HG02943 (cell line): ENCODE measurements around the gene ARHGEF11.

Experiments used
- ATAC-seq: cut with Tn5 transposase; IDR thresholded peaks from one replicate; pipeline ENCODE4 v1.9.1; 2021; ENCODE audit warnings: mild to moderate bottlenecking, low read depth, moderate library complexity; ENCODE audit not compliant: unreplicated experiment

The ARHGEF11 gene

DNA sequence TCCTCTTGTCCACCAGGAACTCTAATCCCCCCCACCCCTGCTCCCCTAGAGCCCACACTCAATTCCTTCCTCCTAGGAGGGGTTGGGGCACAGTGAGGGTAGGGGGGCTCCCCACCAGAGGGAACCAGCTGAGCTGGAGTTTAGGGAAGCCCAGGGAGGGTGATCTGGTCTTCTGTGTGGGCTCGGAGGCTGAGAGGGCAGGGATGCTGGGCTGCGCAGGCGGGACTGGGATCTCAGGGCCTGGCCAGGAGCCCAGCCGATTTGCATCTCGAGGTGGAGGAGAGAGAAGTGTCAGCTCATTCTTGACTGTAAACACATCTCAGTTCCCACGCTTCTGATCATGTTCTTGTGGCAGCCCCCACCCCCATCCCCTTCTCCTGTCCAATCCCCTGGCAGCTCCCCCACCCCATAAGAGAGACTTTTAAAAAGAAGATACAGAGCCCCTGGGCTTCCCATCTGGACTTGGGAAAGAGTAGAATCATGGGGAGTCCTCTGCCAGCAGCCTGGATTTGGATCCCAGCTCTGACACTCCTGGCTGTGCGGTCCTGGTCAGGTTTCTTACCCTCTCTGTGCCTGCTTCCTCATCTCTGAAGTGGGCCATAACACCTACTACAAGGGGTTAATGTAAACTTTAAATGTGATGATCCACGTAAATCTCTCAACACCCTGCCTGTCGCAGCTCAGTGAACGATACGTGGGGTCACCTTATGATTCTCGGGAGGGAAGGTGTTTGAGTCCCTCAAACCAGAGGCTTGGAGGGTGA, 145.4 kb downstream of the ARHGEF11 start:
- ATAC-seq = no peak

DNA sequence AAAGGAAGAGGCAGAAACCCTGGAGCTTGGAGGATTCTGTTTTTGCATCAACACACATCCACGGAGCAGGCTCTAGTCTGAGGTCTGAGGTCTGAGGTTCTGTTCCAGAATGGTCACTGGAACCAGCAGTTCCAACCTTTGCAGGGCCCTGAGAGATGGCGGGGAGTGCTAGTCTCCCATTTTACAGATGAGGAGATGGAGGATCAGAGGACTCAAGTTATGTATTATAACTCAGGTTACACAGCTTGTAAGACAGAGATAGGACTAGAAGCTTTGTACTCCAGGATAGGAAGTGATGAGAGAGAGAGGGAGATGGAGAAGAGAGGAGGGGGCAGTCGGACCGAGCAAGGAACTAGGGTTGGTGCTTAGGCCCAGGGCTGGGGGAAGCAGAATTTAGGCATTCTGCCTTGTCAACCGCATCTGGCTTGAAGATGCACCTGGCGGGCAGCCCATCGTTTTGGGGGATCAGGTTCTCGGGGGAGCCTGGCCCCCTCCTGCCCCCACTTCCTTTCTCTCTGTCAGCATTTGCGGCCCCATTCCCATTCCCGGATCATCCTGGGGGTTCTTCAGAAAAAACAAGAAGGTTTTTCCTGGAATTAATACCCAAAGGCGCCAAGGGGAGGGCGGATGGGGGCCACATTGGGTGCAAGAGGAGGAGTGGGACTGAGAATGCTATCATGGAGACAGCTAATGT, 146.4 kb downstream of the ARHGEF11 start:
- no peak for ATAC-seq

DNA sequence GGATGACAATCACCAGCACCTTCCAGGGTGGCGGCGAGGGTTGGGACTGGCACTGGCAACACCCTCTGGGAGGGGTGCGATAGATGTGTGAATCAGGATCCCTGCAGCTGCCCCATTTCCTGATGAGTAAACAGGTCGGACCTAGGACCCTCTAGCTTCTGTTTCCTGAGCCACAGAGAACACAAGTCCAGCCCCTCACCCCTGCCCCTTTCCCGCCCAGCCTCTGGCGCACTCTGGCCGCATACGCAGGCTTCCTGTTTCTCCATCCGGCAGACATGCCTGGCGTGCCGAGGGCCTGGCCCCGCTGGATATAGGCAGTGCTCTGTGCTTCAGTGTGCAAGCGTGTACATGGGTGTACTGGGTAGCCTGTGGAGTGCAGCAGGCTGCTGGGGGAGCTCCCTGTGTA, 147.4 kb downstream of the ARHGEF11 start:
- ATAC-seq = no peak

DNA sequence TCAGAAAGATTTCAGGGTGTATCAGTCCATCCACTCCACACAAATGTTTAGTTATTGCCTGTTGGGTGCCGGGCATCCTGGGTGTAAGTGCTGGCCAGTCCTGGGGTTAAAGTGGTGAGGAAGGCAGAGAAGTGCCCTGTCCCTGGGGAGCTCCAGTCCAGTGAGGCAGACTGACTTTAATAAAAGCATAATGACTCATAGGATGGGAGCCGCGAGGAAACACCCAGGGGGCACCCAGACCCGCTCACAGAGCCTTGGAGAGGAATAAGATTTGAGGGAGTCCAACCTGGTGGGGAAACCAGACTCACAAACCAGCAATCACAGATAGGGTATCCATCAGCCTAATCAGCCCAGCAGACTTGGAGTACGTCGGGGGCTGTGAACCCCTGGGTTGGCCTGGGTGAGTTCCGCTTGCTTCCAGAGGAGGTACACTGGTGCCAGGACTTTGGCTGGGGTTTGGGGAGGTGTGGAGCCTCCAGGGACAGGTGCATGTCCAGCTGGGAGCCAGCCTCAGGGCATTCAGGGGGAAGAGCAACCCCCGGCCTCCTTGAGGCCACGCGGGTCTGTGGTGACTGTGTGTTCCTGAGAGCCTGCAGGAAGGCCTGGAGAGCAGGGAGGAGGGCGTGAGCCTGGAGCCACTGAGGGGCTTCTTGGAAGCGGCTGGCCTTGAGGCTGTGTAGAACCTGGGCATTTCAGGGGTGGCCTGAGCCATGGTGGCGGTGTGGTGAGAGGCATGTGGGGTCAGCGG, 148.3 kb downstream of the ARHGEF11 start:
- ATAC-seq = no peak

DNA sequence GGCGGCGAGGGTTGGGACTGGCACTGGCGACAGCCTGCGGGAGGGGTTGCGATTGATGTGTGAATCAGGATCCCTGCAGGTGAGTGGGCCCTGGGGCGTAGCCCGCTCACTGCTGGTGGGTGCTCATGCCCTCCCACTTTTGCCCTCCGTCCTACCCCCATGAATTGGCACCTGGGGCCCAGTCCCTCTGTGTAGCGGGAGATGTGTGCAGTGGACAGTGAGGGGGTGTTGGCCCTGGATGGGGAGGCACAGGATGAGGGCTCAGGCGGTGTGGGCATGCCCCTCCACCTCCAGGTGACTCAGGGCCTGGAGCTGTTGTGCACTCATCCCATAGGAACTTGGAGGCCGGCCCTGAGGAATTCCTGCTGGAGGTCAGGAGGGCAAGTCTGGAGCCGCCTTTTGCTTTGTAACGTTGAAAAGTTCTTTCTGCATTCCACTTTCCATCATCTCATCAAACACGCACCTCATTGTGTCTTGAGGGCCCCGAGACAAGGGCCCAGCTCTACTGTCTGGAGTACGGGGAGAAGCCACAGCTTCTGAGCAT, 149.0 kb downstream of the ARHGEF11 start:
- no peak for ATAC-seq

DNA sequence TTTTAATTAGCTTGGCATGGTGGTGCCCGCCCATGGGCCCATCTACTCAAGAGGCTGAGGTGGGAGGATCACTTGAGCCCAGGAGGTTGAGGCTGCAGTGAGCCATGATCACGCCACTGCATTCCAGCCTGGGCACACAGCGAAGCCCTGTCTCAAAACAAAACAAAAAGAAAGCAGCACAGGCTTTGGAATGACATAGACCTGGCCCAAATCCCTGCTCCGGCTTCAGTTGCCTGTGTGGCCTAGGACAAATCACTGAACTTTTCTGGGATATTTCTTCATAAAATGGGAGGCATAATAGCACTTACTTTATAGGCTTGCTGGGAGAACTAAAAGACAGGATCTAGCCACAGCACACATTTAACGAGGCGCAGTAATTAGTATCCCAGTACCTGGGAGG, 149.6 kb downstream of the ARHGEF11 start:
- ATAC-seq = no peak

DNA sequence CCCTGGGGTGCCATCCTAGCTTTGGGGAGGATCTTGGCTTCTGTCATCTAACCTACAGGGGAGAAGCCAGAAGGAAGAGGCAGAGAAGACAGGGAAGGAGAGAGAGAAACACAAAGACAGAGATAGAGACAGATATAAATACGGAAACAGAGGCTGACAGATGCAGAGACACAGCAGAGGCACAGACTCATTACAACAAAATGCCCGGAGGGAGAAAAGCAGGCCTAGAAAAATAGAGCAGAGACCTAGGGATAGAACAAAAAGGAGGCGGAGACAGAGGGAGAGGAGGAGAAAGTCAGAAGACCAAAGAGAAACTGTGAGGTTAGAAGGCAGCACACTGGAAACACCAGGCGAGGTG, 150.1 kb downstream of the ARHGEF11 start:
- ATAC-seq = no peak

DNA sequence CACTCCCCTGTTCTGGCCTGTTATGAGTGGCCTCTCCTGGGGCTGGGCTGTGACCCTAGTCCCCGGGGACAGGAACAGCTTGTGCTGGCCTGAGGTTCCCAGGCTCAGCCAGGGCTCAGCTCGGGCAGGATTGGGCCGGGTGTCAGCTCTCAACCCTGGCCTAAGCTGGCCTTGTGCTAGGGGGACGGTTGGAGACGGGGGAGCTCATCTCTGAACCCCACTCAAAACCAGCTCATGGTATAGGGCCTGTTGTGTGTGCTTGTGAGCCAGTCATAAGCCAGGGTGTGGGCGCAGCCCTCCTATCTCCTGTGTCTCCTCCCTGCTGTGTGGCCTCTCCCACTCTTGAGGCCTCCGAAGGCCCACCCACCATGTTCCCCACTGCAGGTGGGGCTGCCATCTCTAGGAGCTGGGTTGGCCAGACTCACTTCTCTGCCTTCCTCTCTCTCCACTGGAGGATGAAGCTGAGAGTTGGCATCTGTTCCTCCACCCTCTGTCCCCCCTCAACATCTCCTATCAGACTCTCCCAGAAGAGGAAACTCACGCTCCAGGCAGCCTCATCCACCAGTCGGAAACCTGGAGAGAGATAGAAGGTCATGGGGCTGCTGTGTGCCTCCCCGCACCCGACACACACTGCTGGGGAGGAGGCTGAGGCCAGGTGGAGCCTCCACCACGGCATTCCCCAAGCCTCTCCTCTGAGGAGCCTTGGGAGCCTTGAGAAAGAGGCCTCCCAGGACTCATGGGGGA, 150.7 kb downstream of the ARHGEF11 start:
- no peak for ATAC-seq

DNA sequence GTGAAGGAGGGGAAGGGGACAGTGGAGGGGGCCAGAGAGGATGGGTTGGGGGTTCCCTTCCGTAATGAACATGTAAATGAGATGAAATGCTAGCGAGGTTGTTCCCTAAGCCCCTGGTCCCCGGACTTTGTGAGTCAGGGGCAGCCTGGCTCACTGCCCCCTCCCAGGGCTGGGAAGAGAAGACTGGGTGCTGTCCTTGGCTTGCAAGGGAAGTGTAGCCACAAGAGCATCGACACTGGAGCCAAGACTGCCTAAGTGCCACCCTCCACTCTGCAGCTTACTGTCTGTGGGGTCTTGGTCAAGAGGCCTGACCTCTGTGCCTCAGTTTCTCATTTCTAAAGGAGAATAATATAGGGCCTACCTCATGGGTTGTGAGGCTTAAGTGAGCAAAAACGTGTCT, 151.5 kb downstream of the ARHGEF11 start:
- no peak for ATAC-seq

DNA sequence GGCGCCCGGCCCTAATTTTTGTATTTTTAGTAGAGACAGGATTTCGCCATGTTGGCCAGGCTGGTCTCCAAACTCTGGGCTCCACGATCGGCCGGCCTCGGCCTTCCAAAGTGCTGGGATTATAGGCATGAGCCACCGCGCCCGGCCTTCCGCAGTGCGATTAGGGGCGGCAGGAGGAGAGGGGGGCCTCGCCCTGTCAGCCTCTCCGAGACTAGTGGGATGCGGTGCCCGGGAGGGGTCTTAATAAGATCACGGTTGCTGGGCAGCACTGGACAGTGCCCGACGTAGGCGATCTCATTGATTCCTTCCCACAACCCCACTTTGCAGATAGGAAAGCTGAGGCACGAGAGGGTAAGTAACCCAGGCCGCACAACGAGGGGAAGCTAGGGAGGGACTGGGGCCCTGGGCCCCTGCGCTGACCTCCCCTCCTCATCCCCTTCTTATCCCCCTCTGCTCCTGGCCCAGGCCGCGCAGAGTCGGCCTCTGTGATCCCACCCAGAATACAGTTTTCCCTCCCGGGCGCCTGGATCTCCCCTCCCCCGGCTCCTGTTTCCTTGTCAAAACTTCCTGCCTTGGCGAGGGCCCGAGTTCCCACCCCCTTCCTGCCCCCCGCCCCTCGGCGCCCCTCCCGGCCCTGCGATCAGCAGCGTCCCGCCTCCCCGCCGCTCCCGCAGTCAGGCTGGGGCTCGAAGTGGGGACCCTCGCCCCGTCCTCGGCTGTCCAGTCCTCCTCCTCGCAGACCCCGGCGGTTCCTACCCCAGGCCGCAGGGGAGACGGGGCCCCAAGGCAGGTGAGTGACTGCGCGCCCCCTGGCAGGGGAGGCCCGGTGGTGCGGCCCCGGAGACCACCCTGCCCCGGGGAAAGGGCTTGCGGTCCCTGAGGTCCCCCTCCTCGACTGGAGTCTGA, 152.2 kb downstream of the ARHGEF11 start, which contains the start of gene PEAR1:
TSS of gene PEAR1 (plus strand) at position 671 of the 906 bp plus-strand sequence. CDS start 10,209 bp downstream, outside the sequence.
- ATAC-seq = no peak

DNA sequence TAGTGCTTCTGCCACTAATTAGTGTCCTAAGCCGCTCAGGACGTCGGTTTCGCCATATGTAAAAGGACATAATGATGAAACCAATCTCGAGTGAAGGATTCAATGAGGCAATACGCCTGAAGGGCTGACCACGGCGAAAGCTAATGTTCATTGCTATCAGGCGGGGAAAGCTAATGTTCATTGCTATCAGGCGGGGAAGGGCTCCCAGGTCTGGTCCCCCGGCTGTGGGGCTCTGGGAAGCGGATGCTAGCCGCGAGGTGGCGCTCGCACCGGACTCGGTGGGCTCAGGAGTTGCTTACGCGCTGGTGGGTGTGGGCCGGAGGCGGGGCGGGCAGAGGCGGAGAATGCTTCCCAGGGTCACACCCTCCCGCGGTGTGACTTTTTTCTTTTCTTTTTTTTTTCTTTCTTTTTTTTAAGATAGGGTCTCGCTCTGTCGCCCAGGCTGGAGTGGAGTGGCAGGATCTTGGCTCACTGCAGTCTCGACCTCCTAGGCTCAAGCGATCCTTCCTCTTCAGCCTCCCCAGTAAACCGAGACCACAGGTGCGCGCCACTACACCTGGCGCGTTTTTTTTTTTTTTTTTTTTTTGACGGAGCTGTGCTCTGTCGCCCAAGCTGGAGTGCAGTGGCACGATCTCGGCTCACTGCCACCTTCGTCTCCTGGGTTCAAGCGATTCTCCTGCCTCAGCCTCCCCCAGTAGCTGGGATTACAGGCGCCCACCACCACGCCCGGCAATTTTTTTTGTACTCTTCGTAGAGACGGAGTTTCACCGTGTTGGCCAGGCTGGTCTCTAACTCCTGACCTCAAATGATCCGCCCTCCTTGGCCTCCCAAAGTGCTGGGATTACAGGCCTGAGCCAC, 153.1 kb downstream of the ARHGEF11 start:
- ATAC-seq = peak; percentile 67

DNA sequence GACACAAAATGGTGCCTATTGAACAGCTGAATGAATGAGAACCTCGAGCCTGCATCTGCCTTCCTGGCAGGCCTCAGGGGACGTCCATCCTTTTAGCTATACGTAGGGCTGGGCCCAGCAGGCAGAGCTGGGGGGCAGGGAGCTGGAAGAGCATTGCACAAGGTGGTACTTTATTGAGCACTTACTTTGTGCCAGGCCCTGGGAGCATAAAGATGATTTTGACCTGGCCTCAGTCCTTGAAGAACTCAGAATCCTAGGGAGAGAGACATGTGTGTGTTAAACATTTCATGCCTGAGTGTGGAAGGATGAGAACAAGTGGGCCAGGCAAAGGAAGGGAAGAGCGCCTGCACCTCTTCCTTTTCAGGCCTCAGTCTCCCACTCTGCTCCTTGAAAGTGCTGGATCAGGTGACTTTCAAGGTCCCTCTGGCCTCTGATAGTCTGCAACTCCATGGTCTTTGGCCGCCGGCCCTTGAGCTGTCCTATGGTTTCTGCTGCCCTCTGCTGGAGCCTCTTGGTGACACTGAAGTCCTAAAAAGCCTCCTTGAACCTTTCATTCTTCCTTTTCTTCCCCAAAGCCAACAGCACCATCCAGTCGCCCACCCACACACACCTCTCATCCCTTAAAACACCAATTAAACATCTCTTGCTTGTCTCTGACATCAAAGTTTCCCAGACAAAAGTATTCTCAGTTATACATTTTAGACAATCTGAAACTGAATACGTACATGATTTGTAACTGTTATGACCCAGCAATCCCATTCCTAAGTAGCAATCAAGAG, 155.6 kb downstream of the ARHGEF11 start:
- ATAC-seq = no peak

DNA sequence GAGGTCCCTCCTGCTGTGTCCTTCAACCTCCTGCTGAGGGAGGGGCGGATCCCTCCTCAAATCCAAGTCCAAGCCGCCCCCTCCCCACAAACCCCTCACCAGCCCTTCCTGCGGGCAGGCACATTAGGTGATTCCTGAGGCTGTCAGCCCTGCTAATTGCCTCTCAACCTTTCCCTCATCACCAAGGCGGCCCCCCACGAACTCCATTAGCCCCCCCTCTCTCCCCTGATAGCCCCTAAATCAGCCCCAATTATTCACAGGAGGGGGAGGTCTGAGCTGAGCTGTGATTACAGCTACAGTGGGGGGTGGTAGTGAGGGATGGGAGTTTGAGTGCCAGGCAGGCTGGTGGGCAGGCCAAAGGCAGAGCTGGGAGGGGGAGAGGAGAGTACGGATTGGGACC, 157.8 kb downstream of the ARHGEF11 start:
- no peak for ATAC-seq

DNA sequence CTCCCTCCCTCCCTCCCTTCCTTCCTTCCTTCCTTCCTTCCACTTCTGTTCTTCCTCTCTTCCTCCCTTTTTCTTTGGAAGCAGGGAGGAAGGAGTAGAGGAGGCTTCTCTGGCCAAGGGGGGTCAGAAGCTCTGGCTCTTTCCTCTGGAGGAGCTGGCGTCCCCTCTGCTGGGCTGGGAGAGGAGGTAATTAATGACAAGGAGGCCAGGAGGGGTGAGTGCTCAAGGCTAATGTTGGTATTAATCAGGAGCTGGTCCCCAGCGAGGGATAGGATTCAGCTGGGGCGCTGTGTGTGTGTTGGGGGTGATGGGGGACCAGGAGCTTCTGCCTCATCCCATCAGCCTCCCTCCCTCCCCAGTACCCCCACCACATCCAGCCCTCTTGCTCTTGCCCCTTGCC, 158.2 kb downstream of the ARHGEF11 start:
- no peak for ATAC-seq

DNA sequence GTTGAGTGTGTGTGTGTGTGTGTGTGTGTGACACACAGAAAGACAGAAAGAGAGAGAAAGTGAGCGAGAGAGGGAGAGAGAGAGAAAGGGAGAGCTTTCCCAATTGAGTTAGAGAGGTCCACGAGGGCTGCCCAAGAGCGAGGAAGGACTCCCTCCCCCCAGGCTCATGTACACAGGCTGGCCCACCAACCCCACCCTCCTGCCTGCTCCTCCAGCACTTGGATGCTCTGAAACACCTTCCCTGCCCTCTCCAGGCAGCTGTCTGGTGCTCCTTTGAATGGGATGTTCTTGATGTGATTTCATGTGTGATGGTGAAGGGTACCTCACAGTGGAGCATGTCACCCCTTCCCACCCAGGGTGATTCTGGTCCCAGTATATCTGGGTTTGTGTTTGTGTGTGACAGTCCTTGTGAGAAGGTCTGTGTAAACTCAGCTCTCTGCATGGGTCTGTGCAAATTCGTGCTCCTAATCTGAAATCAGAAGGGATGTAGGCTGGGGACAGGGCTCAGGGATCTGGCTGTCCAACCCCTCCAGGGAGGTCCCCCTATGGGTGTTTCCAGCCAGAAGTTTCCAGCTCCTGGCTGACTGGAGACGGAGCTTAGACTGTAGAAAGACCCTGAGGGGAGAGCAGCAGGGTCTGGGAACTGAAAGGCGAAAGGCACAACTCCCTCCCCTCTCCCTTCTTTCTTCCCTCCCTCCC, 158.8 kb downstream of the ARHGEF11 start:
- ATAC-seq = no peak

DNA sequence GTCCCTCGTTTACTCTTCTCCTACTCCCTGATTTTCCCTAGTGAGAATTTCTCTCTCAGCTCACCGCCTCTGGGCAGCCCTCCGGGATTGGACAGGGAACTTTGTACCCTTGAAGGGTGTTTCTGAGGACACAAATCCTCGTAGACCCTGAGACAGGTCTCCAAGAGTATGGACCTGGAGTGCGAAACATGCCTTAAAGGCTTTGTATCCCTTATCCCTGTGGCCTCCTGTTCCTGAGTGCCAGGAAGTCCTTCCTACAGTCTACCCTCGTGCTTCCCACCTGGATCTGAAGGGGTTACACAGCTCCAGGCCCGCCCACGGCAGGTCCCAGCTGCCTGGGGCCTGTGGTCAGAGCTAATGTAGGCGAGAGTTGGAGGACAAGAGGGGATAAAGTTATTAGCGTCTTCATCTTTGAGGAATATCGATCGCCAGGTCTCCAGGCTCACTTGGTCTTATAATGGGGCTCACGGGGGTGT, 159.6 kb downstream of the ARHGEF11 start:
- no peak for ATAC-seq

DNA sequence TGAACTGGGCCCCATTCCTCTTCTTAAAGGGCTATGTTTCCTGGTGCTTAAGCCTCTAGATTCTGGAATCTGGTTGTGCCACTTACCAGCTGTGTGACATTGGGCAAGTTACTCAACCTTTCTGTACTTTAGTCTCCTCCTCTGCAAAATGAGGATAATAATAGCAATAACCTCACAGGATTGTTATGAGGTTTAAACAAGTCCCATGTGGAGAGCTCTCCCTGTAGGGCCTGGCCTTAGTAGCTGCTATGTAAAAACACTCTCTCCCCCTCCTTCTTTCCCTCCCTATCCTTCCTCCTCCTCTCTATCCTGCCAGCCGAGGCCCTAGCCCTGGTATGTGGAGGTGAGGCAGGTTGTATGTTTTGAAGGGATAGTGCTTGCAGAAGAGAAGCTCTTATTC, 160.2 kb downstream of the ARHGEF11 start:
- no peak for ATAC-seq
